Stimulated activated CD4-positive, alpha-beta T cell treated with anti-CD3 and anti-CD28 coated beads, Interleukin-15, amount 100 ng/mL, for 1 hour (primary cell): Measurements from ENCODE around the gene AXIN2.
"Not testable (repeated sequence)": the region's sequence is repeated elsewhere in the genome, so short reads cannot be mapped to it uniquely, and the experiment has no call there.

Experiments
- DNase-seq, 2 donors: peaks; one replicate each; pipeline ENCODE4 v3.0.0-alpha.2; 2020; ENCODE audit warnings: low read depth in 1 of 2, low spot score in 1 of 2

Gene AXIN2

GRCh38 chr17:65538675-65539529 lies 22.5 kb downstream of the AXIN2 start:
- no peak for DNase-seq

DNA sequence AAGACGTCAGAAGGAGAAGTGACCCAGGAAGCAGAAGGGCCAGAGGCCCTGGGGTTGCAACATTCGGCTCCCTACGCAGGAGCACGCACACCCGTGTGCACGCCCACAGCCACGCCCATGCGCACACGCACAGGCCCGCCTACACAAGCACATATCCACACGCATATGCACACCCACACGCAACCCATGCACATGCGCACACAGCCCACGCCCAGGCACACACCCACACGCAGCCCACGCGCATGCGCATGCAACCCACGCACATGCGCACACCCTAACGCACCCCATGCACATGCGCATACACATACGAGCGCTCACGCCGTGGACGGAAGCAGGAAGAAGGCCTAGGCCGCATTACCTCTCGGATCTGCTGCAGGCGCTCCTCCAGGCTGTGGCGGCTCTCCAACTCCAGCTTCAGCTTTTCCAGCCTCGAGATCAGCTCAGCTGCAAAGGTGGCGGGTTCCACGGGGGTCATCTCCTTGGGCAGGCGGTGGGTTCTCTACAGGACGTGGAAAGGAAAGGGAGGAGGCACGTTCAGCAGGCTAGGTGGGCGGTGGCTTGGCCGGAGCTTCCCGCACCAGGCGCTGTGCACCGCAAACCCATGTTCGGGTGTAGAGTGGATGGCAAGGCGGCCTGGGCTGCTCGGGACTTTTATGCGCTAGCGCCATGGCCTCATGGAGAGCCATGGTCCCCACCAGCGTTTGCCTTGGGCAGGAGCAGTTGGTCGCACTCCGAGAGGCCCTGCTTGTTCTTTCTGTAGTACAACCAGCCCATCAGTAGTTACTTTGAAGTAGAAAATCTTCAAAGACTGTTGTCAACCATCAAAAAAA lies 23.4 kb downstream of the AXIN2 start:
- peak; percentile 39 to 41 for DNase-seq

DNA sequence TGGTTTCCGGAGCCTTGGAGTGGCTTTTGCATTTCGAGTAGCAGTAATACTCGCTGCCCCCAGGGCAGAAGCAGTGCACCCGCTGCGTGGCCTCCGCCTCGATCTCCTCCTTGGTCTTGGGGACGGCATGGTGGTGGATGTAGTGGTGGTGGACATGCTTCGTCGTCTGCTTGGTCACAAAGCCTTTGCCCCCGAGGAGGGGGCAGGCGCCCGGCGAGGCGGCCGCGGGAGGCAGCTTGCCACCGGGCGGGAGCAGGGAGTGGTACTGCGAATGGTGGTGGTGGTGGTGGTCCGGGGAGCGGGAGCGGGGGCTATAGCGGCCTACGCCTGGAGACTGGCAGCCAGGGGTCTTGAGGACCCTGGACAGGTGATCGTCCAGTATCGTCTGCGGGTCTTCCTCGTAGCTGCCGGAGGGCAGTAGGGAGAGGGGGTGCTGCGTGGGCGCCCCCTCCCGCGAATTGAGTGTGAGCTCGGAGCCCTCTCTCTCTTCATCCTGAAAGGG lies 24.1 kb downstream of the AXIN2 start:
- DNase-seq, result no peak

GRCh38 chr17:65536573-65537342 lies 24.7 kb downstream of the AXIN2 start:
- DNase-seq, result no peak

DNA sequence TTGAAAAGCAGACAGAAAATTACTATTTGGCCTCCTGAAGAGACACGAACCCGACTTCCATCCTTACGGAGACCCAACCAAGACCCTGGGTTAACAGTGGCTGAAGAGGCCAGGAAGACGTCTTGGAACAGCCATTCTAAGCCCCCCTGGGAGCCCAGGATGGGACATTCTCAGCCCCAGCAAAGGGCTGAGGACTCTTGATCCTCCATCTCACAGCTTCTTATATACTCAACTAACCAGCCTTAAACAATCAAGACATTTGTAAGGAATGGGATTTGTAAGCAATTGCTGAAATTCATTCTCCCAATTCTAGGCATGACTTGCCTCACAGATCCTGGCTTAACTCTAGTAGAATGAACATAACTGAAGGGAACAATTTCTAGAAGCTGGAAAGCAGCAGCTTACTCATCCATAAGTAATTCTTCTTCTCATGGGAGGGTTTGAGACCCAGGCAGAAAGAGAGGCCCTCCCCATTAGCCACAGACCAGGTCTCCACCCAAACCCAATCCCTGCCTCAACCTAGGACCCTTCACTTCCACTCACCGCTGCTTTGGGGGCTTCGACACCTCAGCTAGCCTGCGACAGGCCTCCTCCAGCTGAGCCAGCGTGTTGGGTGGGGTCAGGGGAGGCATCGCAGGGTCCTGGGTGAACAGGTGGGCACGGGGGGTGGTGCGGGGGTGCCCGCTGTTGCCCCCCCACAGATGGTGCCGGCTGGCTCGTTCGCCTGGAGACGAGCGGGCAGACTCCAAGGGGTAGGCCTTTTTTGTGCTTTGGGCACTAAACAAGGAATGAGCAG lies 25.5 kb downstream of the AXIN2 start:
- no peak for DNase-seq

DNA sequence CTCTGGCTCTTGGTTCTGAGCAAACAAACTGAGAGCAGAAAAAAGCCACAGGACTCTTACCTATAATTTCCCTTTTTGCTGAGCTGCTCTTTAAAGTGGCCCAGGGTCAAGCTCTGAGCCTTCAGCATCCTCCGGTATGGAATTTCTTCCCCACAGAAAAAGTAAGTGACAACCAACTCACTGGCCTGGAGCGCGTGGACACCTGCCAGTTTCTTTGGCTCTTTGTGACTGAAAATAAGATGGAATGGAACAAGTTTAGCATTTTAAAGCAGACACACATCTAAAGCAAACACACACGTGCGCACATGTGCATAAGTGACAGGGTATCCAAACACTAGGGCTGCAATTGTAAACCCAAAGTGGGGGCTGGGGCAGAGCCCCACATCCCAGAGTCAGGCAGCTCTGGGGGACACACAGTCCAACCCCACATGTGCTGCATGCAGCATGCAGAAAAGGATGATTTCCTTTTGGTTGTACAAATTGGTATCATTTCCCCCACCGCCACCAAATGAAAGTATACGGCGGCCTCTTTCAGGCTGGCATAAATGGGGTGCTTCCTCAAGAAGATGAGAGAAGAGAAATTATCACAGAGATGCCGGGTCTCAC lies 27.5 kb downstream of the AXIN2 start:
- DNase-seq, result no peak

DNA sequence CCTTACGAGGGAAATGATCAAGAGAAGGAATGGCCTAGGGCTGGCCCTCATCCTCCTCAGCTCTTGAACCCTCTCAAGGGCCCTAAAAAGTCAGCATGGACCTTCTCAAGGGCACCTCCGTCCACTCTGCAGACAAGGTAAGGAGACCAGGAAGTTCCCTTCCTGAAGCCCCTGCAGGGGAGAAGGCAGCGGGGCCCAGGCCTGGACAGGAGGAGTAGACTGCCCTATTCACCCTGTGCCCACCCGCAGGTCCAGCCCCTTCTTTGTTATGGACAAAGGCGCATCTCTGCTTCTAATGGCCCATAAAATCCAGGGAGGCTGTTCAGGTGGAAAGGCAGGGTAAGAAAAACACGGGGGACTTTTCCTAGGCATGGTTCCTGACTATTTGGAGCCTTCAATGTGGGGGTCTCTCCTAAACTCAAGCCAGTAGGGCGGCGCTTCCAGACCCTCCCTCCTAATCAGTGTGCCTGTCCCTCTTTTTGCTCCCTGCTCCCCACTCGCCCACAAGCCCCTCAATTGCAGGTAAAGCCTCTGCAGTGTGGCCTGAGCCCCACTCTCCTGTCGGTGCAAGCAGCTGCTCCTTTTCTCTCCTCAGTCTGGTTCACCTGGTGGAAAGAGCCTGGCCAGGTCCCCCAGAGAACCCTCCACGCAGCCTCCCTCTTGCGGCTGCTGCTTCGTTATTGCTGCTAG lies 28.2 kb downstream of the AXIN2 start:
- DNase-seq, result no peak

- DNase-seq, result no peak
Measured at GRCh38 chr17:65532101-65532890, 29.2 kb downstream of the AXIN2 start.

DNA sequence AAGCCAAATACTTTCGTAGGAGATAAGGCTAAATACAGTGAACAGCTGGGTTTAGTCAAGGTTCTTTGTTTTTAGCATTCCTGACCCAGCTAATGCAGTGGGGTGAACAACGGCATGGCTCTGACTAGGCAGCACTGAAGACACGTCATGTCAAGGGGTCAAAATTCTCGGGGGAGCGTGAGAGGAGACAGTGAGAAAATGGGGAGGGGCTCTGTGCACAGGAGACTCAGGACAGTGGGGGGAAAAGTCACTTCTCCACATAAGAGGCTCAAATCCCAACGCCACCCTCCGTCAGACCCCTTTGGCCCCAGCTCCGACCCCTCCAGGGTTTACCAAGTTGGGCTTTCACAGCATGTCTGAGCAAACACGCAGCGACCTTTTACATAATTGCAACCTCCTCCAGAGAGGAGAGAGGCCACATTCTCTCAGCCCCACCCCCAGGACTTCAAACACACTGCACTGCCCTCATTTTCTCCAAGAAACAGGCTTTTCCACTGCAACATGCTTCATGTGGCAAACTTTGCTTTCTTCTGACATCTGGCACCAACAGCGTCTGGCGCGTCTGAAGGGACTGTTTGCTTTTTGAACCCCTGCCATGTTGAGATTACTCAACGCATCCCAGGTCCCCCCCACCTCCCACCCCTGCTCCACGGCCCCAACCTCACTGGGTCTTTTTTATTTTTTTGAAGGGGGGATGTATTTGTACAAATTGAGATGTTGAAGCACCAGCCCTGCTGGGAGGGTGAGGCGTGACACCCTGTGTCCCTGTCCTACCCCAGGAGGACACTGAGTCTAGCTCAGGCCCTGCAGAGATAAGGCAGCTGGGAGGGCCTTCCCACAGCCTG lies 30.0 kb downstream of the AXIN2 start:
- DNase-seq, result no peak

- DNase-seq, result no peak
Measured at GRCh38 chr17:65530523-65531255, 30.8 kb downstream of the AXIN2 start.

GRCh38 chr17:65529761-65530522 lies 31.5 kb downstream of the AXIN2 start:
- DNase-seq, result no peak

GRCh38 chr17:65529040-65529633 lies 32.3 kb downstream of the AXIN2 start:
- DNase-seq, result no peak

DNA sequence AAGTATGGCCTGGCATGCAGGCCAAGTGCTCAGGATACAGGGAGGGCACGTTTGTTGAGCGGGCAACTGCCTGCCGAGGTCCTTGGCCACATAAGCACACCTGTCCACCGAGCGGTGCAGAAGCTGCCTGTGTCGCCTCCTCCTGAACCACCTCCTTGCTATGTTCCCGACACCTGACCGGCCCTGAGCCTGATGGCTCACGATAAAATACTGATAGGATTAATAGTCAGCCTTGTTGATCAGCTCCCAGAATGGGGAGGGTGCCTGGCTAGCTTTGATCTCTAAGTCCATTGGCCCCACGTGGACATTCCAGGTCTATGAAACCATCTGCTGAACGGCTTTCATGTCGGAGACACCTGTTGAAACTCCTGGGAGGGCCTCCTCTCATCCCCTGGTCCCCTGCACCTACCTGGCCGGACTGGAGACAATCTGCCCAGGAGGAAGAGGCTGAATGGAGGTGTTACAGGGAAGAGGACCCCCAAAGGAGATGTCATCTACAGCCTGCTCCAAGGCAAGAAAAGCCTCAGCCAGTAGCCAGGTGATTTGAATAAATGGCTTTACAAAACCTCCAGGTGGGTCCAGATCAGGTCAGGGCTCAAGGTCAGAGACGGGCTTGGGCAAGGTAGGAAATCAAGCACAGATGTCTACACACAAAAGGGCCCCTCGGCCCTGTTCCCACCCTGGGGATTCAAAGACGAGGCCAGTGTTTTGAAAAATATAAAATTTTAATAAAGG lies 33.4 kb downstream of the AXIN2 start:
- no peak for DNase-seq

DNA sequence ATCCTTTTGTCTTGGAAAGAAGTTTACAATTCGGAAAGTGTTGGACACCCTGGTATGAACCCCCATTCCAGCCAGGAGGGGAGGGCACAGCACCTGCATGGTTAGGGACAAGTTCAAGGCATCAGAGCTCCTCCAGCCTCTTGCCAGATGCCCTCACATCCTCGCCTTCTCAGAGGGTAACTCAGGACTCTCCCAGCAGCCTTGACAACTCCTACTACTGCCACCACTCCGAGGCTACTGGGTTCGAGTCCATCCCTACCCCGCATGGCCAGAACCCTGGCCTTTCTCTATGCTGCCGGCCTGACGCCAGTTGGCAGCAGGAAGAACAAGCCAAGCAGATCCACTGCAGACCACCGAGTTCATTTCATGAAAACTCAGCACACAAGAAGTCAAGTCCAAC lies 34.1 kb downstream of the AXIN2 start:
- no peak for DNase-seq

- not testable (repeated sequence) for DNase-seq
Measured at GRCh38 chr17:65526854-65527253, 34.6 kb downstream of the AXIN2 start.
